Tibial artery (tissue), 4 donors: ENCODE results near the gene GOT2.

ENCODE experiments used
- DNase-seq, 2 donors: peaks; one replicate each; pipeline ENCODE4 v3.0.0-alpha.2; 2019
- H3K27ac ChIP-seq, 2 donors: fragments of 200-600 bp; sonication (generic) in 1 of 2; 1 replicate in 1 of 2; 2 replicates in 1 of 2; pipeline ENCODE4 v1.5.1; 2018 to 2019; ENCODE audit warnings: mild to moderate bottlenecking in 1 of 2
- H3K27me3 ChIP-seq, 2 donors: fragments of 200-600 bp; sonication (generic) in 1 of 2; one replicate each; pipeline versions ENCODE4 v1.5.1 to v1.6.0; 2016 to 2019
- H3K36me3 ChIP-seq, 3 donors: fragments of 200-600 bp; sonication (generic) in 2 of 3; one replicate each; pipeline ENCODE4 v1.5.1; 2016 to 2019; ENCODE audit warnings: mild to moderate bottlenecking in 2 of 3
- H3K4me1 ChIP-seq, 4 donors: fragments of 200-600 bp; sonication (generic) in 2 of 4; 1 replicate in 3 of 4; 2 replicates in 1 of 4; pipeline ENCODE4 v1.5.1; 2016 to 2019
- H3K4me3 ChIP-seq, 2 donors: fragments of 200-600 bp; sonication (generic) in 1 of 2; 1 replicate in 1 of 2; 2 replicates in 1 of 2; pipeline ENCODE4 v1.5.1; 2018 to 2019; ENCODE audit warnings: mild to moderate bottlenecking in 2 of 2
- H3K9me3 ChIP-seq, 3 donors: fragments of 200-600 bp; sonication (generic) in 1 of 3; one replicate each; pipeline ENCODE4 v1.5.1; 2016 to 2019
- intact Hi-C: fragments of 100-400 bp; cut with DNase I; formaldehyde crosslinking; loops from one replicate; pipeline ENCODE4 v1.15.0; 2023; ENCODE audit warnings: low total_unique reads
- TF ChIP-seq, protein P1 (sequence below), 2 experiments: fragments of 200-600 bp in 1 of 2; fragments of 450-650 bp in 1 of 2; IDR thresholded peaks; one replicate each; pipeline ENCODE4 v1.5.1; 2017 to 2019; ENCODE audit warnings: antibody characterized with exemption in 2 of 2, mild to moderate bottlenecking in 1 of 2, moderate library complexity in 1 of 2

The GOT2 gene

GRCh38 chr16:58755989-58756649 lies 22.0 kb upstream of the GOT2 start:
- TF ChIP-seq, protein P1, sequence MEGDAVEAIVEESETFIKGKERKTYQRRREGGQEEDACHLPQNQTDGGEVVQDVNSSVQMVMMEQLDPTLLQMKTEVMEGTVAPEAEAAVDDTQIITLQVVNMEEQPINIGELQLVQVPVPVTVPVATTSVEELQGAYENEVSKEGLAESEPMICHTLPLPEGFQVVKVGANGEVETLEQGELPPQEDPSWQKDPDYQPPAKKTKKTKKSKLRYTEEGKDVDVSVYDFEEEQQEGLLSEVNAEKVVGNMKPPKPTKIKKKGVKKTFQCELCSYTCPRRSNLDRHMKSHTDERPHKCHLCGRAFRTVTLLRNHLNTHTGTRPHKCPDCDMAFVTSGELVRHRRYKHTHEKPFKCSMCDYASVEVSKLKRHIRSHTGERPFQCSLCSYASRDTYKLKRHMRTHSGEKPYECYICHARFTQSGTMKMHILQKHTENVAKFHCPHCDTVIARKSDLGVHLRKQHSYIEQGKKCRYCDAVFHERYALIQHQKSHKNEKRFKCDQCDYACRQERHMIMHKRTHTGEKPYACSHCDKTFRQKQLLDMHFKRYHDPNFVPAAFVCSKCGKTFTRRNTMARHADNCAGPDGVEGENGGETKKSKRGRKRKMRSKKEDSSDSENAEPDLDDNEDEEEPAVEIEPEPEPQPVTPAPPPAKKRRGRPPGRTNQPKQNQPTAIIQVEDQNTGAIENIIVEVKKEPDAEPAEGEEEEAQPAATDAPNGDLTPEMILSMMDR (IDR thresholded peaks at IDR 0.05) = peak; percentile 55 to 56
- Histone ChIP-seq H3K4me3 (no peak overlapping the region), H3K36me3 (no peaks in the 10 kb centered on the region), H3K27ac (no peak overlapping the region), H3K27me3 (peaks cover 0 to 2% of the 10 kb centered on the region in 2 donors), H3K4me1 (peaks cover 0 to 3% (median 0%) of the 10 kb centered on the region in 4 donors), H3K9me3 (no peaks in the 10 kb centered on the region)
- intact Hi-C loops = loop anchor here (10.0 kb wide), 1 partner anchor 251 kb away; the partner anchor contains the start of gene NDRG4
- peak; percentile 58 to 74 for DNase-seq

GRCh38 chr16:58753711-58754134 lies 19.6 kb upstream of the GOT2 start:
- H3K36me3 ChIP-seq = no peaks in the 10 kb centered on the region
- no peak for DNase-seq
- H3K27me3 ChIP-seq = peaks cover 0 to 5% of the 10 kb centered on the region in 2 donors
- no peaks in the 10 kb centered on the region for H3K9me3 ChIP-seq
- intact Hi-C loops = loop anchor here (10.0 kb wide), 1 partner anchor 249 kb away; the partner anchor contains the start of gene NDRG4
- H3K27ac ChIP-seq = no peak overlapping the region
- no peak overlapping the region for H3K4me3 ChIP-seq
- peaks cover 0 to 3% (median 0%) of the 10 kb centered on the region in 4 donors for H3K4me1 ChIP-seq
- TF ChIP-seq, protein P1 (IDR thresholded peaks at IDR 0.05) = no peak

GRCh38 chr16:58744497-58744896 lies 10.4 kb upstream of the GOT2 start:
- Histone ChIP-seq H3K9me3 (no peaks in the 10 kb centered on the region), H3K4me3 (no peak overlapping the region), H3K27me3 (peaks cover 0 to 3% of the 10 kb centered on the region in 2 donors), H3K4me1 (no peaks in the 10 kb centered on the region), H3K36me3 (no peaks in the 10 kb centered on the region), H3K27ac (no peak overlapping the region)
- intact Hi-C loops = no loop called here
- TF ChIP-seq, protein P1 (IDR thresholded peaks at IDR 0.05) = no peak
- DNase-seq = no peak

GRCh38 chr16:58741976-58742375 lies 7.9 kb upstream of the GOT2 start:
- TF ChIP-seq, protein P1 (IDR thresholded peaks at IDR 0.05) = no peak
- intact Hi-C loops = no loop called here
- Histone ChIP-seq H3K27me3 (no peaks in the 10 kb centered on the region), H3K4me1 (no peaks in the 10 kb centered on the region), H3K36me3 (no peaks in the 10 kb centered on the region), H3K4me3 (no peak overlapping the region), H3K27ac (no peak overlapping the region), H3K9me3 (no peaks in the 10 kb centered on the region)
- DNase-seq = no peak

- Histone ChIP-seq H3K4me1 (no peaks in the 10 kb centered on the region), H3K9me3 (no peaks in the 10 kb centered on the region), H3K27ac (no peak overlapping the region), H3K36me3 (no peaks in the 10 kb centered on the region), H3K27me3 (no peaks in the 10 kb centered on the region), H3K4me3 (no peak overlapping the region)
- intact Hi-C loops = no loop called here
- TF ChIP-seq, protein P1 (IDR thresholded peaks at IDR 0.05) = no peak
- no peak for DNase-seq
These were observed 7.0 kb upstream of the GOT2 start for GRCh38 chr16:58741166-58741565.
